ENCODE data around the gene DDX1.

GRCh38 chr2:15619076-15619475 is 27.4 kb downstream of the DDX1 start:
- TF ChIP-seq CTCF (IDR thresholded peaks at IDR 0.05): no peak
- no peak for TF ChIP-seq EP300 (IDR thresholded peaks at IDR 0.05)

All from ovary (tissue), 3 donors.